CD4-positive, alpha-beta T cell treated with Interleukin-4 for 1 hour (primary cell): ENCODE measurements around the gene C9orf152.
"Not testable (repeated sequence)": the region's sequence is repeated elsewhere in the genome, so short reads cannot be mapped to it uniquely, and the experiment has no call there.

Experiments used
- DNase-seq, 2 donors: peaks; one replicate each; pipeline ENCODE4 v3.0.0-alpha.2; 2020 to 2022

Gene C9orf152

GRCh38 chr9:110208031-110208430 lies at the start of gene C9orf152:
C9orf152 (minus strand) TSS chr9:110208159; CDS start chr9:110207579, 580 bp downstream.
- DNase-seq, result no peak

- DNase-seq, result no peak
Observed at GRCh38 chr9:110257097-110257841, 49.3 kb upstream of the C9orf152 start.

- peak; percentile 83 to 87 for DNase-seq
Observed at GRCh38 chr9:110256380-110257096, 48.6 kb upstream of the C9orf152 start, which contains the start of gene TXN. TXN (minus strand) TSS chr9:110256507; CDS start chr9:110256435, 72 bp downstream.

- peak in 1 of 2 donors; percentile 27 for DNase-seq
Observed at GRCh38 chr9:110255463-110256379, 47.8 kb upstream of the C9orf152 start.

- peak in 1 of 2 donors; percentile 14 for DNase-seq
Observed at GRCh38 chr9:110255034-110255462, 47.1 kb upstream of the C9orf152 start.

GRCh38 chr9:110254500-110254899 lies 46.5 kb upstream of the C9orf152 start:
- no peak for DNase-seq

GRCh38 chr9:110252509-110253139 lies 44.7 kb upstream of the C9orf152 start:
- no peak for DNase-seq

GRCh38 chr9:110251770-110252169 lies 43.8 kb upstream of the C9orf152 start:
- not testable (repeated sequence) for DNase-seq

- no peak for DNase-seq
Observed at GRCh38 chr9:110251212-110251611, 43.3 kb upstream of the C9orf152 start.

GRCh38 chr9:110249603-110250002 lies 41.6 kb upstream of the C9orf152 start:
- DNase-seq, result no peak

- no peak for DNase-seq
Observed at GRCh38 chr9:110248361-110248760, 40.4 kb upstream of the C9orf152 start.

- DNase-seq, result no peak
Observed at GRCh38 chr9:110246214-110246613, 38.3 kb upstream of the C9orf152 start.

- no peak for DNase-seq
Observed at GRCh38 chr9:110244616-110245015, 36.7 kb upstream of the C9orf152 start.

- DNase-seq, result no peak
Observed at GRCh38 chr9:110241858-110242321, 33.9 kb upstream of the C9orf152 start.

- DNase-seq, result no peak
Observed at GRCh38 chr9:110241260-110241857, 33.4 kb upstream of the C9orf152 start.

- no peak for DNase-seq
Observed at GRCh38 chr9:110240198-110240597, 32.2 kb upstream of the C9orf152 start.

GRCh38 chr9:110228321-110228720 lies 20.4 kb upstream of the C9orf152 start:
- no peak for DNase-seq

GRCh38 chr9:110224583-110224982 lies 16.6 kb upstream of the C9orf152 start:
- DNase-seq, result no peak

- DNase-seq, result no peak
Observed at GRCh38 chr9:110220809-110221208, 12.8 kb upstream of the C9orf152 start.

GRCh38 chr9:110217656-110218099 lies 9.7 kb upstream of the C9orf152 start:
- peak in 1 of 2 donors; percentile 35 for DNase-seq

GRCh38 chr9:110214586-110215355 lies 6.8 kb upstream of the C9orf152 start:
- no peak for DNase-seq
